GM18505 (cell line): Measurements from ENCODE around the gene ARMC12.

Experiments
- ATAC-seq: cut with Tn5 transposase; IDR thresholded peaks from one replicate; pipeline ENCODE4 v1.9.1; 2021; ENCODE audit not compliant: unreplicated experiment
- POLR2A ChIP-seq: IDR thresholded peaks from 4 replicates; pipeline ENCODE4 v1.6.1; 2011; ENCODE audit warnings: borderline replicate concordance; ENCODE audit not compliant: insufficient read depth, insufficient read length; ENCODE audit errors: extremely low read depth

The ARMC12 gene

GRCh38 chr6:35708585-35708984 is 28.2 kb upstream of the ARMC12 start:
- TF ChIP-seq POLR2A = no peak
- no peak for ATAC-seq

- no peak for TF ChIP-seq POLR2A
- no peak for ATAC-seq
These were observed 26.5 kb upstream of the ARMC12 start for GRCh38 chr6:35710241-35710847.

GRCh38 chr6:35711731-35712130 is 25.1 kb upstream of the ARMC12 start:
- TF ChIP-seq POLR2A = no peak
- no peak for ATAC-seq

DNA sequence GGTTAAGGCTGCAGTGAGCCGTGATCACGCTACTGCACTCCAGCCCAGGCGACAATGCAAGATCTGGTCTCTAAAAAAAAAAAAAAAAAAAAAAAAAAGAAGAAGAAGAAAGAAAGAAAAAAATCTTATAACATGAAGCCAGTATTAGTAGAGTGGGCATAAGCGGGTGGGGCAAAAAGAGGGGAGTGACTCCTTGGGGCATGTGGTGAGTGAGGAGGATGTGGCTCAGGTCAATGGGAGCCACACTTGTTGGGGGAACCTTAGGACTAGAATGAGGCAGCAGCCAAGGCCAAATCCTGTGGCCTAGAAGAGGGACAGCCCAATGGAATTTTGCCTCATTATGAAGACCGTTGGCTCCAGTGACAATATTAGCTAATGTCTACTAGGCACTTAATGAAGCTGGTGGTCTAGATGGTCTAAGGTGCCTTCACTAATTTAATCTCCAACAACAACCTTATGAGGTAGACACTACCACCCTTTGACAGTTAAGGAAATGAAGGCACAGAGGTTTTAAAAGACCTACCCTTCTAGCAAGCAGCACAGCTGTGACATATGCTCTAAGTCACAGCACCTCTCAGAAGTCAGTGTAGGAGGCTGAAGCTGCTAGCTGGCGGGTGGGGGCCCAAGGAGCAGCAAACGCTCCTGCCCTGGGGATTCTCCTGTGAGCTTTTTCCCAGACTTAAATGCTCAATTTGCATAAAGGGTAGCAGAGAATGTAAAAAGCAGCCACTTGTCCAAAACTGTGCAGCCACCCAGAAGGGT is 23.6 kb upstream of the ARMC12 start:
- no peak for ATAC-seq
- TF ChIP-seq POLR2A = no peak

DNA sequence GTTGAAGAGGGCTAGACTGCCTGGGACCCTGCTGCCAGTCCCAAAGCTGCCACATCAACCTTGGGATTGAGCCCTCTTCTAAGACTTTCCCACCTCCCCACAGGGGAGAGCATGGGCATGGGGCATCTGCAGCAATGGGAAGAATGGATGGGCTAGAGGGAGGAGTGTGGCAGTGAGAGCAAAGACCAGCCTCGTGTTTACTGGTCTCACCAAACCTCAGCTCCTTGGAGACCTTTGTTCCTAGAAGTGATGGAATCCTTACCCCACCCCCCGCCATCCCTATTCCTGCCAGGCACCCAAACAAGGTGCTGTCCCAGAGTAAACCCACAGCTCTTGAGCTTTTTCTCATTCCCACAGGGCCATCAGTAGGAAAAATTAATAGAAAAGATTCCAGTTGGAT is 20.0 kb upstream of the ARMC12 start:
- ATAC-seq = no peak
- TF ChIP-seq POLR2A = no peak

DNA sequence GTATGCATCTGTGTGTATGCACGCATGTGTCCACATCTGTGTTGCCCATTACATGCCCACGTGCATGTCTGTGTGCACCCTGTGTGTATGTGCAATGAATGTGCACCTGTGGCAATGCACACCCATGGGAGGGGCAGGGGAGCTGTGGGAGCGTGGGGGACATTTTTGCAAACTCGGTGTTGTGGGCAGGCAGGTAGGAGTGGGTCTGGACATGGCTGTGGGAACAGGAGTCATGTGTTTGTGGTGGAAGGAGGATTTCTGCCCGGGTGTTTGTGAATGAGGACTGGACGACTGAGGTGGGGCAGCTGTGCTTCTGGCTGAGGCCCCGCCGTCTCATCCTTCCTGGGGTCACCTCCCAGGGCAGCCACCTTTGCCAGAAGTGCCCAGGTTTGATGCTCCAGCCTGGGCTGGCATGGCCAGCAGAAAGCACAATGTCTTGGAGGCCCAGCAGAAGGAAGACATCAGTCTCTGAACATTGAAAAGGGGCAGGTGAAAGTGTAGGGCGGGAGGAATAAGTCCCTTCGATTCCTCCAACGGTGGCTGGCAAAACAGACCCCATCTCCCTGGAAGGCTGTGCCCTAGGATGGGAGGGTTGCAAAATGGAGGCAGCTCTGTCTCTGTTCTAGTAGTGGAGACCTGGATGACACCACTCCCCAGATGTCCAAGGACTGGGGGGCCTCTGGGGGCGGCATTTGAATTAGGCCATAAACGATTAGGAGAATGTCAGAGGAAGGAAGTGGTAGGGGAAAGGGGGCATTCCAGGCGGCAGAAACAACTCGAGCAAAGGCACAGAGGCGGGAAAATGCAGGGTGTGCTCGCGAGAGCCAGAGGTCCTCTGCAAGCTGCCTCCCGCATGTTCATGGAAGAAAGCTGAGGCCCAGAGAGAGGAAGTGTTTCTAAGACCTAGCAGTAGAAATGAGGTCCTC is 19.1 kb upstream of the ARMC12 start:
- no peak for TF ChIP-seq POLR2A
- no peak for ATAC-seq

DNA sequence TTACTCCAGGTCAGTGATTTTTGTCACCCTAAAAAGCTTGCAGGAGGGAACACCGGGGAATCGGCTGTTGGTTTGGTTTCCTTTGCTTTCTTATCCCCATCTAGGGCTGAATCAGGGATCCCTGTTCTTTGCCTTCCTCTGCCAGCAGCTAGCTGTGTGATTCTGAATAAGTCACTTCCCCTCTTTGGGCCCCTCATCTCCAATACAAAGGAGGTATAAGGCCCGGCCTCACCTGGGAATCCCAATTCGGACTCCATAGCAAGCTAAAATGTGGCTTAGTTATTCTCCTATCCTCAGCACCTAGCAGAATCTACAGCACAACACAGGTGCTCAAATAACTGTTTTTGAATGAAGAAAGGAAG is 18.5 kb upstream of the ARMC12 start:
- no peak for ATAC-seq
- no peak for TF ChIP-seq POLR2A

GRCh38 chr6:35718911-35719381 is 17.9 kb upstream of the ARMC12 start:
- no peak for TF ChIP-seq POLR2A
- ATAC-seq = no peak

GRCh38 chr6:35719404-35719829 is 17.4 kb upstream of the ARMC12 start:
- no peak for ATAC-seq
- no peak for TF ChIP-seq POLR2A

DNA sequence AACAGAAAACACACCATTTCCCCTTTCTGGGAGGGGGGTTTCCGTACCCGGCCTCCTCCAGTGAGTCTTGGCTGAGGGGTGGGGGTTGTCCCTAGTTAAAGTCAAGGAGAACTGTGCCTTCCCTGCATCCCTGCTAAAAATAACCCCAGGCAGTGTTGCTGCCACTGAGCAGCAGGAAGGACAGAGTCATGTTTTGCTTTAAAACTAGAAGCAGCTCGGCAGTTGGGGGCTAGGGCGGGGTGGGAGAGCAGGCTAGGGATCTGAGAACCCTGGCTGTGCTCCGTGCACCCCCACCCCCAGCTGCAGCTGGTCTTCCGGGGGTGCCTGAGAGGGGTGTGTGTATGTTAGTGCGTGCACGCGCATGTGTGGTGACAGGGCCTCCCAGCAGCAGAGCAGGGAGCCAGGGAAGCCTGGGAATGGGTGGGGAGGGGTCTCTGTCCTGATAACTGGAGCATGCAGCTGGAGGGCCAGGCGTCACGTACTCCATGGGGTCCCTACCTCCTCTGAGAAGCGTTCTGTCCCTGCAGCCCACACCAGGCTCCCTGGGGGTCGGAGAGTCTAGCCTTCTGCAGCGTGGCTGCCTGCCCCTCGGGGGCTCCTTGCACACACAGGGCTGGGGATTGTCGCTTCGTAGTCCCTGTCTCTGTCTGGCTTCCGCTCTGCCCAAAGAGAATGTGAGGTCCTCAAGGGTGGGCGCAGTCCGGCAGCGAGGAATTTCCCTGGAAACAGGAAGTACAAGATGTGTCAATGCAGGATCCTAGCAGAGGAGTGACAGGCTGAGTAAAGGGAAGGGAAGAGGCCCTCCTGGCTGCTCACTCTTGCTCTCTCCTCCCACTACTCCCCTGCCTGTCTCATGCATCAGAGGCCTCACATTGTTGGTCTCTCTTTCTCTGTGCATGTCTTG is 16.8 kb upstream of the ARMC12 start:
- peak; percentile 58 for ATAC-seq
- no peak for TF ChIP-seq POLR2A

GRCh38 chr6:35722121-35722761 is 14.6 kb upstream of the ARMC12 start:
- ATAC-seq = no peak
- no peak for TF ChIP-seq POLR2A

- ATAC-seq = no peak
- TF ChIP-seq POLR2A = no peak
These were observed 13.2 kb upstream of the ARMC12 start for GRCh38 chr6:35723587-35723986.
